IMR-90 (cell line): Measurements from ENCODE around the gene CCDC50. TPM values are rescaled to one million over a fixed set of nuclear protein-coding genes. Genes with fewer than 3 reads are reported as not detected.

Experiments
- ATAC-seq: fragments of 200-7000 bp; cut with Tn5 transposase; 2 replicates; pipeline ENCODE4 v1.9.1; 2020; ENCODE audit warnings: low read depth, mild to moderate bottlenecking, moderate library complexity
- BruUV-seq: library from RNA; stranded (reverse); fragments of 400-500 nt; replicated peaks from 2 replicates; lab custom pipeline; 2021; lab: Mats Ljungman, UMichigan
- CTCF ChIA-PET: fragments of 300-600 bp; formaldehyde crosslinking; extraction: SDS; loops from one replicate; lab custom pipeline; 2021; ENCODE audit warnings: antibody characterized with exemption; lab: Yijun Ruan, JAX
- POLR2A ChIA-PET: fragments of 300-600 bp; sonication (Branson Sonifier 250); formaldehyde crosslinking; loops from one replicate; lab custom pipeline; 2022; ENCODE audit warnings: antibody characterized with exemption; ENCODE audit not compliant: unreplicated experiment; lab: Charles Lee
- DNase-seq: peaks from one replicate; pipeline ENCODE4 v3.0.0; 2013
- H2AFZ ChIP-seq: replicated peaks from 2 replicates; pipeline ENCODE3; 2013; ENCODE audit warnings: low read length, mild to moderate bottlenecking; ENCODE audit not compliant: poor library complexity
- H2AK5ac ChIP-seq: 2 replicates; pipeline ENCODE4 v1.6.1; 2013; ENCODE audit warnings: low read depth, low read length, inconsistent platforms
- H2AK9ac ChIP-seq: replicated peaks from 2 replicates; pipeline ENCODE3; 2013; ENCODE audit warnings: mild to moderate bottlenecking, low read depth, low read length, moderate library complexity; ENCODE audit not compliant: poor library complexity
- H2BK120ac ChIP-seq: 2 replicates; pipeline ENCODE4 v1.6.1; 2013; ENCODE audit warnings: low read depth, low read length, inconsistent platforms
- H2BK15ac ChIP-seq: 3 replicates; pipeline ENCODE4 v1.6.1; 2013; ENCODE audit warnings: low read depth, low read length, inconsistent platforms
- H2BK20ac ChIP-seq: 2 replicates; pipeline ENCODE4 v1.6.1; 2013; ENCODE audit warnings: low read depth, mild to moderate bottlenecking, inconsistent platforms, low read length, moderate library complexity
- H2BK5ac ChIP-seq: 2 replicates; pipeline ENCODE4 v1.6.1; 2013; ENCODE audit warnings: mild to moderate bottlenecking, low read depth, low read length, inconsistent platforms; ENCODE audit not compliant: poor library complexity, severe bottlenecking
- H3K14ac ChIP-seq: replicated peaks from 2 replicates; pipeline ENCODE4 v1.6.1; 2013; ENCODE audit warnings: low read depth, low read length, inconsistent platforms
- H3K18ac ChIP-seq: 2 replicates; pipeline ENCODE4 v1.6.1; 2013; ENCODE audit warnings: low read depth, low read length, control low read depth
- H3K23ac ChIP-seq: 2 replicates; pipeline ENCODE4 v1.6.1; 2013; ENCODE audit warnings: low read depth, low read length, inconsistent platforms
- H3K27ac ChIP-seq: 2 replicates; pipeline ENCODE4 v1.5.1; 2013; ENCODE audit warnings: mild to moderate bottlenecking, control low read depth, low read length; ENCODE audit not compliant: insufficient read depth
- H3K27me3 ChIP-seq: 2 replicates; pipeline ENCODE4 v1.6.1; 2013; ENCODE audit warnings: low read length; ENCODE audit not compliant: control insufficient read depth, insufficient read depth
- H3K36me3 ChIP-seq: 2 replicates; pipeline ENCODE4 v1.6.1; 2013; ENCODE audit warnings: low read length, mixed read lengths; ENCODE audit not compliant: control insufficient read depth, insufficient read depth
- H3K4ac ChIP-seq: 2 replicates; pipeline ENCODE4 v1.6.1; 2013; ENCODE audit warnings: low read depth, low read length, inconsistent platforms
- H3K4me1 ChIP-seq: 2 replicates; pipeline ENCODE4 v1.6.1; 2013; ENCODE audit warnings: low read length, mixed read lengths; ENCODE audit not compliant: control insufficient read depth, insufficient read depth
- H3K4me2 ChIP-seq: 2 replicates; pipeline ENCODE4 v1.6.1; 2013; ENCODE audit warnings: low read depth, mild to moderate bottlenecking, control low read depth, low read length, moderate library complexity
- H3K4me3 ChIP-seq: 2 replicates; pipeline ENCODE4 v1.5.1; 2013; ENCODE audit warnings: low read depth, mild to moderate bottlenecking, control low read depth, low read length, moderate library complexity; ENCODE audit not compliant: insufficient read depth
- H3K56ac ChIP-seq: 2 replicates; pipeline ENCODE4 v1.6.1; 2013; ENCODE audit warnings: low read length, inconsistent platforms; ENCODE audit not compliant: insufficient read depth; ENCODE audit errors: extremely low read depth
- H3K79me1 ChIP-seq, 2 experiments: 2 replicates each; pipeline ENCODE4 v1.6.1; 2013; ENCODE audit warnings: low read length in 2 of 2, inconsistent platforms in 1 of 2, low read depth in 1 of 2
- H3K9ac ChIP-seq: 2 replicates; pipeline ENCODE4 v1.6.1; 2013; ENCODE audit warnings: low read depth, low read length, control low read depth
- H3K9me1 ChIP-seq: 2 replicates; pipeline ENCODE4 v1.6.1; 2013; ENCODE audit warnings: low read length, inconsistent platforms; ENCODE audit not compliant: insufficient read depth
- H3K9me3 ChIP-seq: 2 replicates; pipeline ENCODE4 v1.6.1; 2013; ENCODE audit warnings: low read length; ENCODE audit not compliant: control insufficient read depth, insufficient read depth
- H4K20me1 ChIP-seq: 2 replicates; pipeline ENCODE4 v1.6.1; 2013; ENCODE audit warnings: low read length, inconsistent platforms; ENCODE audit not compliant: insufficient read depth
- H4K5ac ChIP-seq: 2 replicates; pipeline ENCODE4 v1.6.1; 2013; ENCODE audit warnings: mild to moderate bottlenecking, low read depth, low read length, control low read depth
- H4K8ac ChIP-seq, 2 experiments: 2 replicates each; pipeline ENCODE4 v1.6.1; 2013; ENCODE audit warnings: low read depth in 2 of 2, low read length in 2 of 2, control low read depth in 1 of 2, inconsistent platforms in 1 of 2
- H4K91ac ChIP-seq: 2 replicates; pipeline ENCODE4 v1.6.1; 2013; ENCODE audit warnings: low read depth, low read length, inconsistent platforms; ENCODE audit not compliant: insufficient read depth
- CEBPB ChIP-seq: IDR thresholded peaks from 2 replicates; pipeline ENCODE4 v1.6.1; 2012; ENCODE audit warnings: low read depth, low read length, improper control_type of control experiment
- MXI1 ChIP-seq: IDR thresholded peaks from 2 replicates; pipeline ENCODE4 v1.6.1; 2012; ENCODE audit warnings: low read depth, mild to moderate bottlenecking, low read length, moderate library complexity, borderline replicate concordance
- RFX5 ChIP-seq: IDR thresholded peaks from 2 replicates; pipeline ENCODE4 v1.8.0; 2012; ENCODE audit warnings: low read depth, mild to moderate bottlenecking, low read length, moderate library complexity
- WGBS, 2 experiments: methylation state at CpG; one replicate each; pipeline versions ENCODE4 v1.1.5 to v1.1.7; 2013; ENCODE audit warnings: missing lambda C conversion rate in 2 of 2; ENCODE audit not compliant: insufficient read length in 1 of 2; ENCODE audit errors: extremely low coverage in 2 of 2; 5-methylcytosine and 5-hydroxymethylcytosine counted together
- dilution Hi-C: fragments of 300-500 bp; cut with HindIII; formaldehyde crosslinking; loops from one replicate; pipeline ENCODE4 v1.14.3; 2018; ENCODE audit warnings: low sequenced_read_pairs; ENCODE audit not compliant: unreplicated experiment
- in situ Hi-C: fragments of 300-500 bp; cut with MboI; formaldehyde crosslinking; loops from 3 replicates; pipeline ENCODE4 v1.14.3; 2019; ENCODE audit warnings: low sequenced_read_pairs, inconsistent platforms, mixed read lengths
- intact Hi-C: fragments of 100-400 bp; cut with micrococcal nuclease; formaldehyde crosslinking; loops from 2 replicates; pipeline ENCODE4 v1.10.0; 2022
- polyA plus RNA-seq, 3 experiments: library from polyadenylated mRNA; depleted of rRNA; stranded (reverse); fragments of >200 nt; gene quantifications; 2 replicates each; pipeline ENCODE4 v1.2.3, GENCODE V29; 2012; ENCODE audit warnings: low replicate concordance in 1 of 3
- total RNA-seq: library from RNA; depleted of rRNA; stranded (reverse); fragments of >200 nt; gene quantifications from 2 replicates; pipeline ENCODE4 v1.2.3, GENCODE V29; 2012

CCDC50 gene
- total and polyA plus RNA-seq, 2 of the 4 experiments (the other 2 are of a cell fraction) = 59.0 to 63.1 TPM

DNA sequence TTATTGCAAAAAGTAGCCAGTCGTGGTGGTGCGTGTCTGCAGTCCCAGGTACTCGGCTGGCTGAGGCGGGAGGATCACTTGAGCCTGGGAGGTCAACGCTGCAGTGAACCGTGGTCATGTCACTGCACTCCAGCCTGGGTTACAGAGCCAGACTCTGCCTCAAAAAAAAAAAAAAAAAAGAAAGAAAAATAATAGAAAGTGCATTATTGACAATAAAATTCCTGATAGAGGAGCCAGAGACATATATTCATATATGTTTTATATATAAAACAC lies 88.2 kb downstream of the CCDC50 start:
- no peak overlapping the region for H3K27ac ChIP-seq
- H3K4me1 ChIP-seq = peaks cover 3% of the 10 kb centered on the region; the same call in 1 of the 2 replicates
- no peak overlapping the region for H4K5ac ChIP-seq
- H2AK5ac ChIP-seq = no peak overlapping the region
- no peak overlapping the region for H4K91ac ChIP-seq
- WGBS, 2 experiments = 80% methylated on average over 1 of the region's 6 CpGs; no CpG with 5 or more reads in 1 of the 2 experiments
- H2AFZ ChIP-seq = no peak overlapping the region
- no peaks in the 10 kb centered on the region for H4K20me1 ChIP-seq
- no peak overlapping the region for H3K4me3 ChIP-seq
- DNase-seq (no peak), ATAC-seq (no peak)
- no peaks in the 10 kb centered on the region for H3K9me1 ChIP-seq
- POLR2A ChIA-PET = no interaction called here
- H3K27me3 ChIP-seq = no peaks in the 10 kb centered on the region; the same call in 1 of the 2 replicates
- no peak overlapping the region for H3K23ac ChIP-seq
- in situ Hi-C loops = loop anchor here (5.0 kb wide), 1 partner anchor 1025 kb away; no protein-coding TSS in a partner anchor
- H2BK15ac ChIP-seq = no peak overlapping the region
- no peaks in the 10 kb centered on the region for H3K79me1 ChIP-seq
- H3K4me2 ChIP-seq = no peak overlapping the region
- no peak overlapping the region for H3K18ac ChIP-seq
- H3K14ac ChIP-seq = no peak overlapping the region
- H2BK5ac ChIP-seq = no peak overlapping the region
- H3K9ac ChIP-seq = no peak overlapping the region
- H2BK120ac ChIP-seq = no peak overlapping the region
- no peak overlapping the region for H4K8ac ChIP-seq
- BruUV-seq = no TSS peak
- no peaks in the 10 kb centered on the region for H3K9me3 ChIP-seq
- no peak overlapping the region for H3K56ac ChIP-seq
- H3K4ac ChIP-seq = no peak overlapping the region
- no peak overlapping the region for H2AK9ac ChIP-seq
- CTCF ChIA-PET = no interaction called here
- H2BK20ac ChIP-seq = no peak overlapping the region
- TF ChIP-seq MXI1 (no peak), CEBPB (no peak), RFX5 (no peak)
- no peaks in the 10 kb centered on the region for H3K36me3 ChIP-seq
- intact Hi-C loops = loop anchor here (1.0 to 10.0 kb wide), 2 partner anchors 283 to 1027 kb away; no protein-coding TSS in a partner anchor
- dilution Hi-C loops = no loop called here
